ENCODE measurements around the gene IQCM.

The IQCM gene

GRCh38 chr4:149781150-149781549 lies 34.5 kb downstream of the IQCM start:
- no peak for DNase-seq (ENCODE audit: low read depth in 3 of 3)

GRCh38 chr4:149768477-149768876 lies 47.2 kb downstream of the IQCM start:
- DNase-seq (ENCODE audit: low read depth in 3 of 3), result no peak

- DNase-seq (ENCODE audit: low read depth in 3 of 3), result no peak
Observed at GRCh38 chr4:149766135-149766534, 49.5 kb downstream of the IQCM start.

- no peak for DNase-seq (ENCODE audit: low read depth in 3 of 3)
Observed at GRCh38 chr4:149765630-149766029, 50.0 kb downstream of the IQCM start.

GRCh38 chr4:149755969-149756368 lies 59.7 kb downstream of the IQCM start:
- no peak for DNase-seq (ENCODE audit: low read depth in 3 of 3)

DNA sequence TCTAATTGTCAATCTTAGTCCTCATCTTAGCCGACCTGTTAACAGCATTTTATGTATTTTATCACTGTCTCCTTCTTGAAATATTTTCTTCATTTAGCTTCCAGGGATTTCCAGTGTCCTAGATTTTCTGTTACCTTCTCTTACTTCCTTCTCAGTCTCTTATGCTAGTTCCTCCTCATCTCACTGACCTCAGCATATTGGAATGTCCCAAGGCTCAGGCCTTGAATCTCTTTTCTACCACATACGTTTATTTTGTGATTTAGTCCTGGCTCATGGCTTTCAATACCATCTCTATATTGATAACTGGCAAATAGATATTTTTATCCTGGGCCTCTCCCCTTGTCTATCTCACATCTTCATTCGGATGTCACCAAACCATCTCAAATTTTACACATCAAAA lies 61.1 kb downstream of the IQCM start:
- DNase-seq (ENCODE audit: low read depth in 3 of 3), result no peak

DNA sequence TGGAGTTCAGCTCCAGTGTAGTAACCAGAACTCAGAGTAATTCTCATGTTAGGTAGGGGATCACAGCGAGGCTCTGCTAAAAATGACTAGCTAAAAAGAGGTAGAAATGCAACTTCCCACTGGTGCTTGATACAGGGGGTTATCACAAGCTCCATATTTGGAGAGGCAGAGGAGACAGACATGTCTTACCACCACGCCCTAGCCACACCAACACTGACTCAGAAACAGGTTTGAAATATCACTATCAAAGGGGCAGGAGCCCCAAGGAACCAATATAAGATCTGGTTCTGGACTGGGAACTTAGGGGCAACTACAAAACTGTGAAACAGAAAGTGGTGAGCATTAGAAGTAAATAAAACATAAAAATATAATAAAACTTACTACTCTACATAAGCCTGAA lies 62.9 kb downstream of the IQCM start:
- DNase-seq (ENCODE audit: low read depth in 3 of 3), result no peak

- DNase-seq (ENCODE audit: low read depth in 3 of 3), result no peak
Observed at GRCh38 chr4:149751174-149751573, 64.5 kb downstream of the IQCM start.

DNA sequence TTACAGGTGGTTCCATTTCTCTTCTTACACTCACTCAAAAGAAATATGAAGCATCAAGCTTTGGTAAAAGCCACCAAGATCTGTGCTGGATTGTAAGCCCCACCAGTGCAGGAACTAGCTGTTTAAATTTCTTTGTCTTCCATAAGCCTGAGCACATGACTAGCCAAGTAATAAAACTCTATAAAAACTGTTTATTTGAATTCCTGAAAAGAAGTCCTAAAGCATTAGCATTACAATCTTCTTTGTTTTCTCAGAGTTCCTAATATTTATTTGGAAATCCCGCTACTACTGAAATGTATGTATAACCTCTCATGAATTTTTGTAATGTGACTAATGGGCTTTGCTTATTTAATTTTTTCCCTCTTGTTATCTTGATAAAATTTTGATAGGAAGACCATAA lies 65.9 kb downstream of the IQCM start:
- no peak for DNase-seq (ENCODE audit: low read depth in 3 of 3)

DNA sequence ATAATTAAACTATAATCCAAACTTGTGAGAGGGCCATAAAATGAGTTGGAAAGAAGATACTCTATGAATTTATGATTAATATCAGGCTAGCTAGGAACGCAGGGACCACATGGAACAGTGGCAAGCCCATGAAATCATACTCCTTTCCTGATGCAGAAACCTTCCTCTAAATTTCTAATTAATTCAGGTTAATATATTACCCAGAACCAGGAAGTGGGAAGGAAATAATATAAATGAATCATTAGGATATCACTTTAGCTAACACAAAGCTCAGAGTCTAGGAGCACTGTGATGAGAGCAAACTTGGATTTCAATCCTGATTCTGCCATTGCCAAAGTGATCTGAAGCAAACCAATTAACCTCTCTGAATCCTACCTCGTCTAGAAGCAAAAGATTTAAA lies 68.0 kb downstream of the IQCM start:
- DNase-seq (ENCODE audit: low read depth in 3 of 3), result no peak

GRCh38 chr4:149746276-149746675 lies 69.4 kb downstream of the IQCM start:
- no peak for DNase-seq (ENCODE audit: low read depth in 3 of 3)

- DNase-seq (ENCODE audit: low read depth in 3 of 3), result no peak
Observed at GRCh38 chr4:149741186-149741831, 74.3 kb downstream of the IQCM start.

GRCh38 chr4:149738156-149738555 lies 77.5 kb downstream of the IQCM start:
- no peak for DNase-seq (ENCODE audit: low read depth in 3 of 3)

GRCh38 chr4:149735796-149736195 lies 79.8 kb downstream of the IQCM start:
- no peak for DNase-seq (ENCODE audit: low read depth in 3 of 3)

GRCh38 chr4:149728444-149728843 lies 87.2 kb downstream of the IQCM start:
- DNase-seq (ENCODE audit: low read depth in 3 of 3), result no peak

GRCh38 chr4:149727663-149728062 lies 88.0 kb downstream of the IQCM start:
- no peak for DNase-seq (ENCODE audit: low read depth in 3 of 3)

- no peak for DNase-seq (ENCODE audit: low read depth in 3 of 3)
Observed at GRCh38 chr4:149723065-149723464, 92.6 kb downstream of the IQCM start.

DNA sequence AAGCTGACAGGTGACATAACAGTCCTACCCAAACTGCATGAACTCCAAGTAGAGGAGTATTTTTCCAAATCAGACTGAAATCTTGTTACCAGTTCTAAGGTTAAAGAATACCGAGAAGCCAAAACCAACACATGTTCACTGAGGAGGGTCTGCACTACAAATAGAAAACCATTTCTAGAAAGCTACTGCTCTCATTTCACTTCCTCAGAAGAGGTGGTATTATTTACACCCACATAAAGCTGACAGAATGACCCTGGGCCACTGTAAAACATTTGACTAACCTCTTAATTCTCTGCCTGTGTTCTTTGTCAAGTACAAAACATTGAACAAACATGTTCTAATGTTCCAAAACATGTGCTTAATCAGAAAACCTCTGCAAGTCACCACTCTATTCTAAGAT lies 95.8 kb downstream of the IQCM start:
- DNase-seq (ENCODE audit: low read depth in 3 of 3), result no peak

DNA sequence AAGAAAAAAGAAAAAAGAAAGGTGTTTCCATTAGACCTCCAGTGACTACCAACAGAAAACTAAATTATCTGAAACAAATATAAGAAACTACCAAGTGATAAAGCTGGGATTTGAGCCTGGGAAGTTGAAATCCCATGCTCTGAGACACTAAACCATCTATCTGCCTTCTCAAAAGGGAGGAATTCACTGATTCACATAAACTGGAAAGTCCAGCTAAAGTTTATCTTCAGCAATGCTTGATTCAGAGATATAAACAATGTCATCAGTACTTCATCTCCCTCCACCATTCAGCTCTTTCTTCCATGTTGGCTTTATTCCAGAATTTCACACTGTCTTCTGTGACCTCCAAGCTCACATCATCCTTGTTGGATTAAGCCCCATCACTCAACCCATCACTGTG lies 96.3 kb downstream of the IQCM start:
- no peak for DNase-seq (ENCODE audit: low read depth in 3 of 3)

- DNase-seq (ENCODE audit: low read depth in 3 of 3), result no peak
Observed at GRCh38 chr4:149718500-149718899, 97.1 kb downstream of the IQCM start.

- DNase-seq (ENCODE audit: low read depth in 3 of 3), result no peak
Observed at GRCh38 chr4:149716728-149717127, 98.9 kb downstream of the IQCM start.

GRCh38 chr4:149715822-149716585 lies 99.6 kb downstream of the IQCM start:
- DNase-seq (ENCODE audit: low read depth in 3 of 3), result no peak

DNA sequence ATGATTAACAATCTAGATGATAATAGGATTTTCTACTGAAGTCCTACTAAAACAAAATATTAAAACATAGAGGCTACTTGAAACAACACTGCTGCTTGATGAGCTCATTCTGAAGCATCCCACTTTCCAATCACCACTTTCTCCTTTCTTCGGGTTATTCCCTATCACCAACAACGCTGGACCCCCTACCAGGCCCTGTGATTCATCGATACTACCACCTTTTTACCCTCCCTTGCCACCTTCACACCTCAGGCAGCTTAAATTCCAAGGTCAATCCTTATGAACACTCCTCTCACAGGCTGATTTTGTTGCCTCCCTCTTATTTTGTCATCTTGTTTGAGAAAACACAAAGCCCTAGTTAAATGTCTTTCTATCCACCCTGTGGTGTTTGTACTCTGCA lies 102.6 kb downstream of the IQCM start:
- no peak for DNase-seq (ENCODE audit: low read depth in 3 of 3)

Data from stimulated activated CD4-positive, alpha-beta T cell treated with anti-CD3 and anti-CD28 coated beads, TNF-alpha, amount 100 ng/mL, for 24 hours (primary cell).